GM19397 (cell line): ENCODE results near the gene RPS6KL1.
A peak's percentile ranks its signal among the peaks of the same experiment; 100 is the strongest.

Source experiments
- ATAC-seq: cut with Tn5 transposase; IDR thresholded peaks from one replicate; pipeline ENCODE4 v1.9.1; 2021; ENCODE audit warnings: mild to moderate bottlenecking, moderate library complexity; ENCODE audit not compliant: unreplicated experiment

The RPS6KL1 gene, protein sequence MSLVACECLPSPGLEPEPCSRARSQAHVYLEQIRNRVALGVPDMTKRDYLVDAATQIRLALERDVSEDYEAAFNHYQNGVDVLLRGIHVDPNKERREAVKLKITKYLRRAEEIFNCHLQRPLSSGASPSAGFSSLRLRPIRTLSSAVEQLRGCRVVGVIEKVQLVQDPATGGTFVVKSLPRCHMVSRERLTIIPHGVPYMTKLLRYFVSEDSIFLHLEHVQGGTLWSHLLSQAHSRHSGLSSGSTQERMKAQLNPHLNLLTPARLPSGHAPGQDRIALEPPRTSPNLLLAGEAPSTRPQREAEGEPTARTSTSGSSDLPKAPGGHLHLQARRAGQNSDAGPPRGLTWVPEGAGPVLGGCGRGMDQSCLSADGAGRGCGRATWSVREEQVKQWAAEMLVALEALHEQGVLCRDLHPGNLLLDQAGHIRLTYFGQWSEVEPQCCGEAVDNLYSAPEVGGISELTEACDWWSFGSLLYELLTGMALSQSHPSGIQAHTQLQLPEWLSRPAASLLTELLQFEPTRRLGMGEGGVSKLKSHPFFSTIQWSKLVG

GRCh38 chr14:74922752-74923401 is at the start of gene RPS6KL1:
Gene RPS6KL1, minus strand, starts transcription at chr14:74923260. Its CDS starts 1,719 bp downstream, at chr14:74921541.
- ATAC-seq, result peak; percentile 76

- ATAC-seq, result no peak
These were observed 45.8 kb upstream of the RPS6KL1 start for GRCh38 chr14:74968811-74969210.

DNA sequence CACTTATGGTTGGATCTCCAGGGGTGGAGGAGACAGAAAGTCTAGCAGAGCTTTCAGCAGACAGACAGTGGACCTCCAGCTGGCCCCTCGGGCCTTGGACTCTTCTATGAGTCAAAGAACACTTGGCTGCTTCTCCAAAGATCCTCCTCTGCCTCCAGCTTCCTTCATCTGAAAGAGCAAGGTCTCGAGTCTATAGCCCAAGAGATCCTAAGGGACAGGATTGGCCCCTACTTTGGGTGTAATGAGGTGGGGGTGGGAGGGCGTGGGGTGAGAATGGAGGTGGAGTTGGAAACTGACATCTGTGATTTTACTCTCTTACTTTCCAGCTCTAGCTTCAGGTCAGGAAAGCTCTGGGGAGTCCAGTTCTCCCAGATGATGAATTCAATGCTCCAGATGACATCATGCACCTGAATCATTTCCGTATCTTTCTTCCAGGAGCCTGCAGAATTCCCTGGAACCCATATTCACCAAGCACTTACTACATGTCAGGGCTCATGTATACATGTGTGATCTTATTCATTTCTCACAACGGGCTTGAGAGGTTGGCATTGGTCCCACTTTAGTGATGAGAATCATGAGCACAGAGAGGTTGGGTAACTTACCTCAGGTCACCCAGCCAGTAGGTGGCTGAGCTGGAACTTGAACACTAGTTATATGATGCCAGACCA is 42.6 kb upstream of the RPS6KL1 start:
- no peak for ATAC-seq

DNA sequence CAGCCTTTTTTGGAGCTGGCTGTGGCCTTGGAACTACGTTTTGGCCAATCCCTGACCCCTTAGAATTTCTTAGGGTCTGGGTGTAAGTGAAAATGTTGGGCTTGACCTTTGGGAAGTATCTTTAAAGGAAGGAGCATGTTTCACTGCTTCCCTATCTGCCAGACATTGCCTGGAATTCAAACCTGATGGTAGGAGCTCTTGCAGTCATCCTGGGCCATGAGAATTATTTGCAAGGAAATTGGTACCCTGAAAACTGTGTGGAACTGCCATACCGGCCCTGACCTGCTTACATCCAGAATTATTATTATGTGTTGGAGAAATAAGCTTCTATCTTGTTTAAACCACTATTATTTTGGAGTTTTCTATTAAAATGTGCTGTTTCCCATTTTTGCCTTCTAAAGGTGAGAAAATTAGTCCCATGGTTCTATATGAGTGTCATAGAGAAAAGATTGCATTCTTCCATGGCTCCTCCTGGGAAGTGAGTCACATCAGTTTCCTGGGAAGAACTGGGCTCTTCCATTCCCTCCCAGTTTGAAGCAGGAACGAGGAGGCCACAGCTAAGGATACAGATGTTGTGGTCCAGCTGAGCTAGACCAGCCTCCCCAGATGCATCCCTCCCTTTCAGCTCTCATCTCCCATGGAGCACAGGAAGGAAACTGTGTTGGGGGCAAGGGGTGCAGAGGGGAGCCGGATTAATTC is 41.9 kb upstream of the RPS6KL1 start:
- no peak for ATAC-seq

- ATAC-seq, result no peak
These were observed 40.7 kb upstream of the RPS6KL1 start for GRCh38 chr14:74963705-74964271.

- ATAC-seq, result no peak
These were observed 40.2 kb upstream of the RPS6KL1 start for GRCh38 chr14:74963178-74963704.

GRCh38 chr14:74962493-74962892 is 39.4 kb upstream of the RPS6KL1 start:
- no peak for ATAC-seq

- ATAC-seq, result no peak
These were observed 39.0 kb upstream of the RPS6KL1 start for GRCh38 chr14:74962046-74962445.

DNA sequence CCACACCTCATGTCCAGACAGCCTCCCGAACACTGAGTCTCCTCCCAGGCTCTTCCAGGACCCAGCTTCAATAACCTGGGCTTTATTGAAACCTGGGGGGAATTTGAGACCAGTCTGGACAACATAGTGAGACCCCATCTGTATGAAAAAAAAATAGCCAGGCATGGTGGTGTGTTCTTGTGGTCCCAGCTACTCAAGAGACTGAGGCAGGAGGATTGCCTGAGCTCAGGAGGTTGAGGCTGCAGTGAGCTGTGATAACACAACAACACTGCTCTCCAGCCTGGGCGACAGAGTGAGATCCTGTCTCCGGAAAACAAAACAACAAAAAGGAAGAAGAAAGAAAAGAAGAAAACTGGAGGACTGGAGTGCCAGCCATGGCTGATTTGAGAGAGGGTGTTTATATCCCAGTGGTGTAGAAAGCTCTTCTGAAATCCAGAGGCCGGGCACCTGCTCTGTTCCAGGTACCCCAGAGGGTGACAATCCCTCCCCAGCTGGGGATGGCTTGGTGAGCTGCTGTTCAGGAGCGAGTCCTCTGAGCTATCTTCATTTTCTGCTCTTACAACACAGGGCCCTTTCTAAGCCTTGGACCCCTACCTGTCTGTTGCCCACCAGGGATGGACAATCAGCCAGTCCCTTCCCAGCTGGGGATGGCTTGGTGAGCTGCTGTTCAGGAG is 38.3 kb upstream of the RPS6KL1 start:
- no peak for ATAC-seq

DNA sequence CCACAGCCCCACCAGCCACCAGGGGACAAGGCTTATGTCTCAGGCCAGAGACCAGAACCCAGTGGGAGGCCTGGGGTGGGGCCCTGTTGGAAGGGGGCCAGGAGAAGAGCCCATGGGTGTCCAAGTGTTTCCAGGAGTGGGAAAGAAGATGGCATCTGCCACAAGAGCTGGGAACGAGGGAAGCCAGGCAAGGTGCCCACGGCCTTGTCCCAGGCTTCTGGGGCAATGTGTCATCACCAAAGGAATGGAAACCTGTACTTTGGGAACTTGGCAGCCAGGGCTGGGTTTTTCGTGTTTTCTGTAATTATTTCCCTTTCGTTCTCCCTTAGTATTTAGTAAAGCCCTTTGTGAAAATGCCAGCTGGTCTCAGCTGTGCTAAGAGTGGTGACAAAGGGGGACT is 37.7 kb upstream of the RPS6KL1 start:
- ATAC-seq, result no peak

DNA sequence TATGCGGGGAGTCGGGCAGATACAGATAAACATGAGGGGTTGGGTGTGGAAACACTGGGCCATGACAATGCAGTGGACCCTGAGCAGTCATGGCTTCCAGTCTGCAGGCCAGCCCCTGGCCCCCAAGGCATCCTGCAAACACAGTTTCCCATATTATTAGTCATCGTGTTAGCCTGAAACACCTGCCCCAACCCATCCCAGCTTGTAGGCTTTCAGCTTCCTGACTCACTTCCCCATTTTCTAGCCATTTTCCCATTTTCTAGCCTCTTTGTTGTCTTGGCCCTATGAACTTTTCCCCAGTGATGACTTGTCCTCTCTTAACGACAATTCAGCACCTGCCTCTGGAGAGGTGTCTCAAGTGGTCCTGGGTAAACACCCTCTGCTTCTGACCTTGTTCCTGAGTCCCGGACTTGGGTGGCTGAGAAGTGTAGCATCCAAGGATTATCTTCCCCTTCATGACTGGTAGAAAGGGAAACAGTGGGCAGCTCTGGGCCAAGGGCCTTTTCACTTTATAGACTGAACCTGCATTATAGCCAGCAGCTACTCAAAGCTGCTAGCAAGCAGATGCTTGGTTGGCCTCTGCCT is 36.6 kb upstream of the RPS6KL1 start:
- no peak for ATAC-seq

GRCh38 chr14:74956280-74957072 is 33.4 kb upstream of the RPS6KL1 start:
- no peak for ATAC-seq

GRCh38 chr14:74956027-74956279 is 32.9 kb upstream of the RPS6KL1 start:
- no peak for ATAC-seq

DNA sequence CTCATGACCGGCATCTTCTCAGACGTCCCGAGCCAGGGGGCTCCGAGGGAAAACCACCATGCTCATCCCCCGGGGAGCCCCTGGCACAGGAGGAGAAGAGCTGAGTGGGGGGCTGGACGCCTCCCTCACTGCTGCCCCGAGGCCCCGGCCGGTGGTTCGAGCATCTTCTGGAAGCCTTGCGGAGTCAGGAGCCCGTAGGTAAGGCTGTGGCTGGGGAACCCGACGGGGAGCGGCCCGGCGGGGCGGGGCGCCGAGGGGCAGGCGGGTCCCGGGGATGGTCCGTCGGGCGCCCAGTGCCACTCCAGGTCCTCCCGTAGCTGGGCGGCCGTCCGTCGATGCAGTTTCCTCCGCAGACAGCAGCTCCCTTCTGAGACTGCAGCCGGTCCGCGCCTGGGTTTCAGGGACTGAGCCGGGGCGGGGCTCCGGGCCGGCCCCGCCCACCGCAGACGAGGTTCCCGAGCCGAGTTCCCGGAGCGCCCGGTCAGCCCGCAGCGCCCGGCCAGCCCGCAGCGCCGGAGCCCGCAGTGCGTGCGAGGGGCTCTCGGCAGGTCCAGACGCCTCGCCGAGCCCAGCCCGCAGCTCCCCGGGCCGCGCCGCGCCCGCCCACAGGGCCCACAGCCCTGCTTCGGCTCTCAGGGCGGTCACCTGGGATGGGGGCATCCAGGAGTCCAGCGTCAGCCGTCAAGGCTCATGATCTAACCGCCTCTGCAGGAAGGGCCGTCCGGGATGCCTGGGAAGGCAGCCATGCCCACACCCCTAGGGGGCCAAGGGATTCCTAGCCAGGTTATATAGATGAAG is 32.4 kb upstream of the RPS6KL1 start, which contains the start of gene PGF:
Gene PGF, minus strand, starts transcription at position 369 of the 798 bp plus-strand sequence. Its CDS starts 355 bp downstream, at position 14.
- ATAC-seq, result no peak

DNA sequence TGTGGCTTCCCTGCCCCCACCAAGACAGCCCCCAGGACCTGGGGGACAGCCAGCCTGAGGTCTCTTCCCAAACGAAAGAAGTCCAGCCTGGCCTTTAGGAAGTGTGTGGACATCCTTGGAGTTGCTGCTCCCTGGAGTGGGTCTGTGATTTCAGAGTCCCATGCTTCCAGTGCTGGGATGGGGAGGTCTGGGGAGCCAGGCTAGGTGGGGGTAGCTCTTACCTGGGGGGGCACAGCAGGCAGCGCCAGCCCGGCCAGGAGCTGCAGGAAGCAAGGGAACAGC is 31.8 kb upstream of the RPS6KL1 start:
- no peak for ATAC-seq

DNA sequence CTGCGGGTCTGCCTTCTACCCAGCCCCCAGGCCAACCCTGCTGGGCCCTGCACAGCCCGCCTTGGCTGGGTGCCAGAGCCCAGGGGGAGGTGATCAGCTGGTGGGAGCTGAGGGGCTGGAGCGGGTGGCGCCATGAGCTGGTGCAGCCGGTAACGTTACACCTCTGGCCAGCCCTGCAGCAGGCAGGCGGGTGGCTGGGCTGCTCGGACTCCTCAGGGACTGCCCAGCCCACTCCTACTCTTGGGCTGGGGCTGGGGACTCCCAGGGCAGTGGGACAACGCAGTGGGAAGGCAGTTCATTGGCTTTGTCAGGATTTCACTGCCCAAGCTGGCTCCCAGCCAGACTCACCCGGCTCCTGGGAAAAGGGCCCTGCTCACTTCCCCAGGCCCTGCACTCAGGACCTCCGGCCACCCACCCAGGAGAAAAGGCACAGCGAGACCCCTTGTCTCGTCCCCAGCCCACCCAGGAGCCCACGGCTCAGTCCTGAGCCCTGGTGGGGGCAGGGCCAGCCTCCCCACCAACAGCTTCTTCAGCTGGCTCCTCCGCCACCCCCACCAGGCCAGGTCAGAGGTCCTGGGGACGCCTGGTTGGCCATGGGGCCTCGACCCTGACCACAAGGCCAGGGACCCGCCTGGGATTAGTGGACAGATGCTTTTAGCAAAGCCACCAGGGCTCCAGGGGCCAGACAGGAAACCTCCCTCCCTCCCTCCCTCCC is 31.3 kb upstream of the RPS6KL1 start:
- ATAC-seq, result no peak

- no peak for ATAC-seq
These were observed 30.6 kb upstream of the RPS6KL1 start for GRCh38 chr14:74953686-74954085.
